ENCODE results near the gene HP1BP3. TPM values are rescaled to one million over a fixed set of nuclear protein-coding genes. Genes with fewer than 3 reads are reported as not detected.

The HP1BP3 gene
- total and polyA plus RNA-seq, 2 experiments from 2014 or later = 138 to 151 TPM

DNA sequence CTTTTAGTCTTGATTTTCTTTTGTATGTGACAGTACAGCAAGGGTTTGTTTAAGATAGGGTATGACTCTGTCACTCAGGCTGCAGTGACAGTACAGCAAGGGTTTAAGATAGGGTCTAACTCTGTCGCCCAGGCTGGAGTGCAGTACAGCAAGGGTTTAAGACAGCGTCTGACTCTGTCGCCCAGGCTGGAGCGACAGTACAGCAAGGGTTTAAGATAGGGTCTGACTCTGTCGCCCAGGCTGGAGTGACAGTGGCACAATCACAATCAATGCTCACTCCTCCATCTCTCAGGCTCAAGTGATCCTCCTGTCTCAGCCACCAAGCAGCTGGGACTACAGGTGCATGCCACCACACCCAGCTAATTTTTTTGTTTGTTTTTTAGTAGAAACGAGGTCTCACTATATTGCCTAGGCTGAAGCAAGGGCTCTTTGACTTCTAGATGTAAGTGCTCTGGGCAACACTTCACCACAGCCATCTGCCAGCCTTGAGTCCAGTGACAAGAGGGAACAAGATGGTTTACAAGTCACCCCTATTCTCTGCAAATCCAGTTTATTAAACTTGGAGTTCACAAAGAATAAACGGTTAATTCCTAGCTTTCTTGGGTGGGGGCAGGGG, 53.6 kb downstream of the HP1BP3 start:
- peak overlapping the region; percentile 28; the same call in 1 of the 2 replicates for H3K4me3 ChIP-seq
- H2AFZ ChIP-seq = no peak overlapping the region

GRCh38 chr1:20732588-20733359, 54.3 kb downstream of the HP1BP3 start, which contains the start of gene SH2D5:
Gene SH2D5, minus strand, starts transcription at chr1:20732703. Its CDS starts 4,659 bp downstream, at chr1:20728044.
- peak; percentile 100 for DNase-seq
- Histone ChIP-seq H3K4me1 (ENCODE audit: insufficient read depth) (peaks cover 8% of the 10 kb centered on the region; the same call in 1 of the 2 replicates), H3F3A (ENCODE audit: insufficient read depth) (peaks cover 11% of the 10 kb centered on the region), H3K36me3 (ENCODE audit: low read depth) (peaks cover 8% of the 10 kb centered on the region; the same call in 1 of the 2 replicates), H2AFZ (peak within 1 kb of the TSS; percentile 67), H3K9ac (peak within 1 kb of the TSS; percentile 73), H3K4me2 (ENCODE audit: unreplicated experiment) (peak within 1 kb of the TSS; percentile 81), H3K27ac (peak within 1 kb of the TSS; percentile 70), H3K27me3 (replicated peaks; ENCODE audit: insufficient read depth) (peaks cover 17% of the 10 kb centered on the region), H3K79me2 (ENCODE audit: insufficient read depth) (no peaks in the 10 kb centered on the region), H3K4me3 (peak within 1 kb of the TSS; percentile 72), H4K20me1 (ENCODE audit: insufficient read depth) (no peaks in the 10 kb centered on the region), H3K9me2 (ENCODE audit: insufficient read depth) (no peaks in the 10 kb centered on the region), H3K9me3 (ENCODE audit: low read depth) (no peaks in the 10 kb centered on the region)
- TF ChIP-seq EZH2phosphoT487 (IDR thresholded peaks at IDR 0.05; ENCODE audit: insufficient read depth, low read depth) (no peak), EZH2 (IDR thresholded peaks at IDR 0.05; ENCODE audit: insufficient read depth, poor library complexity, severe bottlenecking) (no peak)
- in situ Hi-C loops (cut with MboI) = no loop called here
- WGBS, 2 experiments (ENCODE audit: low coverage in 1 of 2, low lambda C conversion rate in 2 of 2, missing lambda C conversion rate in 2 of 2) = 1 to 3% methylated on average over 38 of the region's 38 CpGs

More for the DNA sequence above, 53.6 kb downstream of the HP1BP3 start:
- Histone ChIP-seq H3K4me1 (ENCODE audit: insufficient read depth) (peaks cover 12% of the 10 kb centered on the region), H3K36me3 (ENCODE audit: low read depth) (peaks cover 15% of the 10 kb centered on the region), H3K27me3 (replicated peaks; ENCODE audit: insufficient read depth) (peaks cover 17% of the 10 kb centered on the region), H3K9me2 (ENCODE audit: insufficient read depth) (no peaks in the 10 kb centered on the region), H3K4me2 (ENCODE audit: unreplicated experiment) (peak overlapping the region; percentile 81), H3K27ac (peak overlapping the region; percentile 70), H3K9me3 (ENCODE audit: low read depth) (no peaks in the 10 kb centered on the region), H3F3A (ENCODE audit: insufficient read depth) (peaks cover 13% of the 10 kb centered on the region), H3K9ac (peak overlapping the region; percentile 35; the same call in 1 of the 2 replicates), H4K20me1 (ENCODE audit: insufficient read depth) (no peaks in the 10 kb centered on the region), H3K79me2 (ENCODE audit: insufficient read depth) (peaks cover 2% of the 10 kb centered on the region; the same call in 1 of the 2 replicates)
- 2 to 6% methylated on average over 7 of the region's 7 CpGs for WGBS, 2 experiments (ENCODE audit: low coverage in 1 of 2, low lambda C conversion rate in 2 of 2, missing lambda C conversion rate in 2 of 2)
- DNase-seq = no peak
- in situ Hi-C loops (cut with MboI) = no loop called here
- no peak for TF ChIP-seq EZH2 (IDR thresholded peaks at IDR 0.05; ENCODE audit: insufficient read depth, poor library complexity, severe bottlenecking)
- TF ChIP-seq EZH2phosphoT487 (IDR thresholded peaks at IDR 0.05; ENCODE audit: insufficient read depth, low read depth) = no peak

- H3K36me3 ChIP-seq (ENCODE audit: low read depth) = 0 out of 2 replicates have a peak, but pooled peaks cover 2% of the 10 kb centered on the region
- peak; percentile 83 for DNase-seq
- H3K27me3 ChIP-seq (replicated peaks; ENCODE audit: insufficient read depth) = peaks cover 17% of the 10 kb centered on the region
- H3K27ac ChIP-seq = peak overlapping the region; percentile 70
- H3K9ac ChIP-seq = peak overlapping the region; percentile 73
- H3K9me2 ChIP-seq (ENCODE audit: insufficient read depth) = no peaks in the 10 kb centered on the region
- peak overlapping the region; percentile 67 for H2AFZ ChIP-seq
- in situ Hi-C loops (cut with MboI) = no loop called here
- peaks cover 11% of the 10 kb centered on the region for H3F3A ChIP-seq (ENCODE audit: insufficient read depth)
- peaks cover 8% of the 10 kb centered on the region; the same call in 1 of the 2 replicates for H3K4me1 ChIP-seq (ENCODE audit: insufficient read depth)
- H4K20me1 ChIP-seq (ENCODE audit: insufficient read depth) = no peaks in the 10 kb centered on the region
- TF ChIP-seq EZH2phosphoT487 (IDR thresholded peaks at IDR 0.05; ENCODE audit: insufficient read depth, low read depth) = no peak
- no peak for TF ChIP-seq EZH2 (IDR thresholded peaks at IDR 0.05; ENCODE audit: insufficient read depth, poor library complexity, severe bottlenecking)
- no peaks in the 10 kb centered on the region for H3K9me3 ChIP-seq (ENCODE audit: low read depth)
- 1 to 2% methylated on average over 26 to 38 of the region's 55 CpGs for WGBS, 2 experiments (ENCODE audit: low coverage in 1 of 2, low lambda C conversion rate in 2 of 2, missing lambda C conversion rate in 2 of 2)
- H3K4me3 ChIP-seq = peak overlapping the region; percentile 72
- H3K79me2 ChIP-seq (ENCODE audit: insufficient read depth) = no peaks in the 10 kb centered on the region
- H3K4me2 ChIP-seq (ENCODE audit: unreplicated experiment) = peak overlapping the region; percentile 81
These were observed 55.0 kb downstream of the HP1BP3 start for GRCh38 chr1:20732071-20732587.
